Measurements from ENCODE around the gene APP. TPM values are rescaled to one million over a fixed set of nuclear protein-coding genes. Genes with fewer than 3 reads are reported as not detected.

The APP gene
- total RNA-seq, 3 donors from 2014 or later = 56.2 to 61.1 (median 60.1) TPM

GRCh38 chr21:26064506-26064905 lies 106.1 kb downstream of the APP start:
- Mint-ChIP-seq H3K4me3 (no peak overlapping the region), H3K36me3 (ENCODE audit: insufficient read depth) (peaks cover 7% of the 10 kb centered on the region), H3K4me1 (ENCODE audit: low read depth) (peaks cover 24% of the 10 kb centered on the region), H3K27me3 (ENCODE audit: low read depth) (no peaks in the 10 kb centered on the region), H3K9me3 (no peaks in the 10 kb centered on the region)
- DNase-seq = no peak
- no peak for ATAC-seq

DNA sequence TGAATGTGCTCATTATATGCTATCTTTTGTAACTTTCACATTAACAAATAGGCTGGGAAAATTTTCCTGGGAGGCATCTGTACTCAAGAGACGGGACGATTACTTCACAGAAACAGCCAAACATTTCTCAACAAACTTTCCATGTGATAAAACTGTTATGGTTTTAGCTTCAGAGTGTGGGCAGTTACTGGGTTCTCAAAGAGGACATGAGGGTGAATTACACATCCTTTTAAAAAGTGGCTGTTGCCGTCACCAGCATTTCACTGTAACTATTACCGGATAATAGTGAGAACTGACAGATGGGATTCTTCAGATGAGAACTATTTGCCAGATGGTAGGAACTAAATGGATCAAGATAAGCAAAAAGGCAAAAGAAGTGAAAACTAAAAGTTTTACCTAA lies 109.1 kb downstream of the APP start:
- DNase-seq = no peak
- H3K27me3 Mint-ChIP-seq (ENCODE audit: low read depth) = no peaks in the 10 kb centered on the region
- no peak for ATAC-seq
- H3K36me3 Mint-ChIP-seq (ENCODE audit: insufficient read depth) = peaks cover 7% of the 10 kb centered on the region
- H3K4me3 Mint-ChIP-seq = no peak overlapping the region
- no peaks in the 10 kb centered on the region for H3K9me3 Mint-ChIP-seq
- H3K4me1 Mint-ChIP-seq (ENCODE audit: low read depth) = peaks cover 6% of the 10 kb centered on the region

- H3K4me3 Mint-ChIP-seq = no peak overlapping the region
- H3K4me1 Mint-ChIP-seq (ENCODE audit: low read depth) = peaks cover 7% of the 10 kb centered on the region
- no peak for DNase-seq
- no peaks in the 10 kb centered on the region for H3K9me3 Mint-ChIP-seq
- no peak for ATAC-seq
- peaks cover 7% of the 10 kb centered on the region for H3K36me3 Mint-ChIP-seq (ENCODE audit: insufficient read depth)
- H3K27me3 Mint-ChIP-seq (ENCODE audit: low read depth) = no peaks in the 10 kb centered on the region
These were observed 110.0 kb downstream of the APP start for GRCh38 chr21:26060335-26061115.

DNA sequence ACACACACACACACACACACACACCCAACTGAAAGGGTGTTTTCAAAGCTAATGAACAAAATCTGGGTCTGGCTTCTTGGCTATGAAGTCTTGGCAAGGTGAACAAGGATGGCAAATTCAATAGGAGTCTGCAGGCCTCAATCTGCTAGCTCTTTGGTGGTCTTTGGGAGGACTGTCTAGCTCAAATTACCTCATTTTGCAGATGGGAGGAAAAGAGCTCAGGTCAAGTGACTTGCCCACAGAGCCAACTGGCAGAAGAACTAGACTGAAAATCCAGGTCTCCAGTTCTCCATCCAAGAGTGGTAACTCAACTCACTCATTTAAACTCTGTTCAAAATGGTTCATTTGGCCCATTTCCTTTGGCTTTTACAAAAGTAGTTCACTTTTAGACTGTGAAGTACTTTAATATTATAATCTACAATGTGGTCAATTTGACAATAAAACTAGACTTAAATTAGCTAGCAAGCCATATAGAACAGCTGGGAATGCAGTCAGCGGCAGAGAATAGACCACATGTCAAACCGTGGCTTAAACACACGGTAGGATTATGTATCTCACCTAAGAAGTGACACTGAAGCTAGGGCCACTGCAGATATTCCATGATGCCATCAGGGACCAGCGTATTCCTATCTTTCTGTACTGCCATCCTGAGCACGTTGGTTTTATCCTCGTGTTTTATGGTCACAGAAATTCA lies 112.9 kb downstream of the APP start:
- H3K36me3 Mint-ChIP-seq (ENCODE audit: insufficient read depth) = peaks cover 9% of the 10 kb centered on the region
- no peak overlapping the region for H3K4me3 Mint-ChIP-seq
- H3K4me1 Mint-ChIP-seq (ENCODE audit: low read depth) = peaks cover 9% of the 10 kb centered on the region
- H3K27me3 Mint-ChIP-seq (ENCODE audit: low read depth) = no peaks in the 10 kb centered on the region
- ATAC-seq (no peak), DNase-seq (no peak)
- H3K9me3 Mint-ChIP-seq = no peaks in the 10 kb centered on the region

DNA sequence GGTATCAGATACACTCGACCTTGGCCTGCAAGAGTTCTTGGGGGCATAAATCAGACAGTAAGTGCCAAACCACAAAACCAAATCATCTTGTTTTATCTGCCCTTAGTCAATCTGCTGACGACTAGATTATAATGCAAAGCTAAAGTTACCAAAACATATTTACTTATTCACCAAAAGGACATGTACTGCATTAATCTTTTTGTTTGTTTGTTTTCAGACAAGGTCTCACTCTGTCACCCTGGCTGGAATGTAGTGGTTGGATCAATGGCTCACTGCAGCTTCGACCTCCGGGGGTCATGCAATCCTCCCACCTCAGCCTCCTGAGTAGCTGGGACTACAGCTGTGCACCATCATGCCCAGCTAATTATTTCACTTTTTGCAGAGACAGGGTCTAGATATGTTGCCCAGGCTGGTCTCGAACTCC lies 114.7 kb downstream of the APP start:
- Mint-ChIP-seq H3K9me3 (no peaks in the 10 kb centered on the region), H3K27me3 (ENCODE audit: low read depth) (no peaks in the 10 kb centered on the region), H3K36me3 (ENCODE audit: insufficient read depth) (peaks cover 13% of the 10 kb centered on the region), H3K4me1 (ENCODE audit: low read depth) (peaks cover 9% of the 10 kb centered on the region), H3K4me3 (no peak overlapping the region)
- no peak for ATAC-seq
- no peak for DNase-seq

DNA sequence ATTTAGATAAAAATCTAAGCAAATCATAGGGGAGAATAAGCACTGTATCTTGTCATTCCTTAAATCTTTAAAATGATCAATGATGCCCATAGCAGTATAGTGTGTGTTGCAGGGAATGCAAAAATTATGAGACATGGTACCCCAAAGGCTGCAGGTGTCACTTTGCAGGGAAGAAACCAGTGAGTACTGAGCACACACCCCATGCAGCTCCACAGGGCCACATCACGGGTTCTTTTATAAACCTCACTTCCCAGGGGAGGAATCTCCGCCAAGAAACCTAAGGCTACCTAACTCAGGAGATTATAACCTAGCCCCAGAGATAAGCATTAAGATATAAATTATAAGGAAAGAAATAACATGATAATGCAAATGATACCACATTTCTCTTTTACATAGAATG lies 115.6 kb downstream of the APP start:
- no peak for ATAC-seq
- Mint-ChIP-seq H3K36me3 (ENCODE audit: insufficient read depth) (peaks cover 12% of the 10 kb centered on the region), H3K4me3 (no peak overlapping the region), H3K9me3 (no peaks in the 10 kb centered on the region), H3K4me1 (ENCODE audit: low read depth) (peaks cover 4% of the 10 kb centered on the region), H3K27me3 (ENCODE audit: low read depth) (no peaks in the 10 kb centered on the region)
- no peak for DNase-seq

DNA sequence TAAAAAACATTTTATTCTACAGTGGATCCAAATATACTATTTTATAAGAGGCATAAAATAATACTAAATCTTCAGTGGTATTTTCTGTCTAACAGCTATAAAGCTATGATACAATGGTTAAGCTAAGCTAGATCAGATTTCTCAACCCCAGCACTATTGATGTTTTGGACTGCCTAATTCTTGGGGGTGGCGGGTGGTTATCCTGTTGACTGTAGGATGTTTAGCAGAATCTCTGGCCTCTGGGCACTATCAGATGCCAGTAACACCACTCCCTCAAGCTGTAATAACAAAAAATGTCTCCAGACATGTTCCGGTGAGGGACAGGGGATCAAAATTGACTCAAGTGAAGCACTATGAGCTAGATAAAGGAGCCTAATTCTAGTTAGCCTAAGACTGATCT lies 118.5 kb downstream of the APP start:
- Mint-ChIP-seq H3K36me3 (ENCODE audit: insufficient read depth) (peaks cover 25% of the 10 kb centered on the region), H3K27me3 (ENCODE audit: low read depth) (no peaks in the 10 kb centered on the region), H3K9me3 (no peaks in the 10 kb centered on the region), H3K4me3 (no peak overlapping the region), H3K4me1 (ENCODE audit: low read depth) (peaks cover 4% of the 10 kb centered on the region)
- DNase-seq (no peak), ATAC-seq (no peak)

GRCh38 chr21:26050857-26051256 lies 119.7 kb downstream of the APP start:
- DNase-seq (no peak), ATAC-seq (no peak)
- Mint-ChIP-seq H3K9me3 (no peaks in the 10 kb centered on the region), H3K27me3 (ENCODE audit: low read depth) (no peaks in the 10 kb centered on the region), H3K4me1 (ENCODE audit: low read depth) (peaks cover 4% of the 10 kb centered on the region), H3K36me3 (ENCODE audit: insufficient read depth) (peaks cover 28% of the 10 kb centered on the region), H3K4me3 (no peak overlapping the region)

GRCh38 chr21:26049803-26050202 lies 120.8 kb downstream of the APP start:
- Mint-ChIP-seq H3K9me3 (no peaks in the 10 kb centered on the region), H3K36me3 (ENCODE audit: insufficient read depth) (peaks cover 31% of the 10 kb centered on the region), H3K4me3 (no peak overlapping the region), H3K27me3 (ENCODE audit: low read depth) (no peaks in the 10 kb centered on the region), H3K4me1 (ENCODE audit: low read depth) (no peaks in the 10 kb centered on the region)
- DNase-seq (no peak), ATAC-seq (no peak)

- ATAC-seq (no peak), DNase-seq (no peak)
- H3K27me3 Mint-ChIP-seq (ENCODE audit: low read depth) = no peaks in the 10 kb centered on the region
- no peak overlapping the region for H3K4me3 Mint-ChIP-seq
- no peaks in the 10 kb centered on the region for H3K9me3 Mint-ChIP-seq
- H3K4me1 Mint-ChIP-seq (ENCODE audit: low read depth) = no peaks in the 10 kb centered on the region
- H3K36me3 Mint-ChIP-seq (ENCODE audit: insufficient read depth) = peaks cover 32% of the 10 kb centered on the region
These were observed 123.1 kb downstream of the APP start for GRCh38 chr21:26047279-26047967.

DNA sequence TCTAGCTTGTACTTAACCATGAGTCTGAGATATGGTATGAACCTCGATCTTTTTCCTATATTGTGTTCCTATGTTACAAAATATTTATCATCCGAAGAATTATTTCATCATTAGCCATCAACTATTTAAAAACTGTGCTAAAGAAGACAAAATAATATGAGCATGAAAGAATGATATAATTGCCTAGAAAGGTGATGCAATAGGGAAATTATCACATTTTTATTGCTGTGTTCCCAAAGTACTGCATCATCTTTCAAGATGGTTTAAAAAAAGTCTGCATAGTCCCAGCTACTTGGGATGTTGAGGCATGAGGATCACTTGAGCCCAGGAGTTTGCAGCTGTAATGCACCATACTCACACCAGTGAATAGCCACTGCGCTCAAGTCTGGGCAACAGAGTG lies 126.7 kb downstream of the APP start:
- ATAC-seq = no peak
- Mint-ChIP-seq H3K4me3 (no peak overlapping the region), H3K9me3 (no peaks in the 10 kb centered on the region), H3K36me3 (ENCODE audit: insufficient read depth) (peaks cover 16% of the 10 kb centered on the region), H3K27me3 (ENCODE audit: low read depth) (no peaks in the 10 kb centered on the region), H3K4me1 (ENCODE audit: low read depth) (no peaks in the 10 kb centered on the region)
- DNase-seq = no peak

- H3K4me3 Mint-ChIP-seq = no peak overlapping the region
- ATAC-seq (no peak), DNase-seq (no peak)
- no peaks in the 10 kb centered on the region for H3K9me3 Mint-ChIP-seq
- no peaks in the 10 kb centered on the region for H3K4me1 Mint-ChIP-seq (ENCODE audit: low read depth)
- H3K27me3 Mint-ChIP-seq (ENCODE audit: low read depth) = no peaks in the 10 kb centered on the region
- peaks cover 12% of the 10 kb centered on the region for H3K36me3 Mint-ChIP-seq (ENCODE audit: insufficient read depth)
These were observed 128.2 kb downstream of the APP start for GRCh38 chr21:26042181-26042876.

GRCh38 chr21:26041431-26042180 lies 129.0 kb downstream of the APP start:
- H3K4me1 Mint-ChIP-seq (ENCODE audit: low read depth) = peaks cover 3% of the 10 kb centered on the region
- DNase-seq = no peak
- peaks cover 12% of the 10 kb centered on the region for H3K36me3 Mint-ChIP-seq (ENCODE audit: insufficient read depth)
- no peak for ATAC-seq
- H3K4me3 Mint-ChIP-seq = no peak overlapping the region
- no peaks in the 10 kb centered on the region for H3K9me3 Mint-ChIP-seq
- H3K27me3 Mint-ChIP-seq (ENCODE audit: low read depth) = no peaks in the 10 kb centered on the region

- no peak for DNase-seq
- Mint-ChIP-seq H3K36me3 (ENCODE audit: insufficient read depth) (peaks cover 5% of the 10 kb centered on the region), H3K4me3 (no peak overlapping the region), H3K4me1 (ENCODE audit: low read depth) (peaks cover 8% of the 10 kb centered on the region), H3K27me3 (ENCODE audit: low read depth) (no peaks in the 10 kb centered on the region), H3K9me3 (no peaks in the 10 kb centered on the region)
- ATAC-seq = no peak
These were observed 133.7 kb downstream of the APP start for GRCh38 chr21:26036916-26037315.

Measured in activated T-cell treated with anti-CD3 and anti-CD28 coated beads, Interleukin-2, amount 50 U/mL, for 4 hours (primary cell).